Stomach (tissue), 9 donors: ENCODE measurements around the gene SLC35C1. TPM values are rescaled to one million over a fixed set of nuclear protein-coding genes. Genes with fewer than 3 reads are reported as not detected.

Experiments used
- DNase-seq, 2 donors: peaks; one replicate each; pipeline versions ENCODE4 v3.0.0 to v3.0.0-alpha.2; 2013 to 2019
- H3K27ac ChIP-seq, 5 donors: fragments of 200-600 bp in 4 of 5; sonication (generic) in 4 of 5; one replicate each; pipeline ENCODE4 v1.5.1; 2013 to 2019; ENCODE audit warnings: mild to moderate bottlenecking in 1 of 5, moderate library complexity in 1 of 5
- H3K27me3 ChIP-seq, 3 donors: fragments of 200-600 bp; sonication (generic); one replicate each; pipeline ENCODE4 v1.5.1; 2017 to 2019; ENCODE audit warnings: mixed run types in 1 of 3
- H3K36me3 ChIP-seq, 4 donors: fragments of 200-600 bp; sonication (generic); 1 replicate in 3 of 4; 2 replicates in 1 of 4; pipeline ENCODE4 v1.5.1; 2016 to 2019
- H3K4me1 ChIP-seq, 4 donors: fragments of 200-600 bp; sonication (generic); one replicate each; pipeline ENCODE4 v1.5.1; 2016 to 2019
- H3K4me3 ChIP-seq, 4 donors: fragments of 200-600 bp; sonication (generic) in 3 of 4; one replicate each; pipeline ENCODE4 v1.5.1; 2016 to 2019; ENCODE audit warnings: mild to moderate bottlenecking in 1 of 4
- H3K9me3 ChIP-seq, 4 donors: fragments of 200-600 bp; sonication (generic); one replicate each; pipeline ENCODE4 v1.5.1; 2016 to 2019
- CTCF ChIP-seq, 7 experiments: fragments of 450-650 bp in 4 of 7; fragments of 200-600 bp in 3 of 7; sonication (generic) in 3 of 7; IDR thresholded peaks; one replicate each; pipeline ENCODE4 v1.5.1; 2016 to 2019; ENCODE audit warnings: antibody characterized with exemption in 7 of 7, control low read depth in 2 of 7, mild to moderate bottlenecking in 1 of 7
- EP300 ChIP-seq: sonication (generic); formaldehyde crosslinking; IDR thresholded peaks from one replicate; pipeline ENCODE4 v1.6.1; 2017; ENCODE audit warnings: antibody characterized with exemption
- POLR2A ChIP-seq, 4 donors: fragments of 450-650 bp; IDR thresholded peaks; one replicate each; pipeline ENCODE4 v1.6.1; 2016; ENCODE audit warnings: antibody characterized with exemption in 4 of 4, control low read depth in 2 of 4, mild to moderate bottlenecking in 1 of 4, moderate library complexity in 1 of 4
- POLR2AphosphoS5 ChIP-seq, 3 donors: sonication (generic); formaldehyde crosslinking; IDR thresholded peaks; one replicate each; pipeline ENCODE4 v1.6.1; 2016; ENCODE audit warnings: antibody characterized with exemption in 3 of 3
- WGBS, 5 donors: extraction: QIAGEN DNeasy Blood & Tissue Kit in 3 of 5; methylation state at CpG; one replicate each; pipeline versions ENCODE4 v1.1.5 to v1.1.7; 2013 to 2018; 5-methylcytosine and 5-hydroxymethylcytosine counted together
- intact Hi-C: fragments of 100-400 bp; cut with DNase I; formaldehyde crosslinking; loops from one replicate; pipeline ENCODE4 v1.15.1; 2023; ENCODE audit warnings: low total_unique reads
- polyA plus RNA-seq, 3 donors: library from polyadenylated mRNA; stranded (reverse); fragments of 200-250 nt; gene quantifications; one replicate each; pipeline ENCODE4 v1.2.3, GENCODE V29; 2013
- total RNA-seq, 5 donors: library from RNA; depleted of rRNA; stranded (reverse); fragments of >200 nt; gene quantifications; one replicate each; pipeline versions ENCODE4 v1.1.0 to v1.2.3, GENCODE V29; 2014 to 2016
- donor health status: healthy with polysubstance abuse.
- donor health status: Bipolar disorder and iron deficiency.
- donor health status: healthy.

Gene SLC35C1
- total and polyA plus RNA-seq, 8 donors = 7.6 to 21.4 (median 9.4) TPM

DNA sequence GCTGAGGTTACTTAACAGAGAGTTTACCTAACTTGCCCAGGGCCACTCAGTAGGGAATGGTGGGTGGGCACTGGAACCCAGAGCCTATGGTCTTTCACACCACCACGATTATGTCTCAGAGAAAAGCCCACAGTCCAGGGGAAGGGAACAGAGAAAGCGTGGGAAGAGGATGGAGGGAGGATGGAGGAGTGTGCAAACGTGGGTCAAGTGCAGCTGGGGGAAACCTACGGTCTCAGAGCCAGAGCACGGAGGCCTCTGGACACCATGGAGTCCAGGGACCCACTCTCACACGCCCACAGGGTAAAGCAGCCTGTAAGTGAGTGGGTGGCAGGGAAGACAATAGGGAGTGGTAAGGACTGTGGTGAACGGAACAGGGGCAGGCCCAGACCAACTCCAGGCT is 47.3 kb upstream of the SLC35C1 start:
- Histone ChIP-seq H3K4me3 (no peak overlapping the region), H3K27ac (no peak overlapping the region), H3K36me3 (no peaks in the 10 kb centered on the region), H3K27me3 (peaks cover 0 to 31% (median 4%) of the 10 kb centered on the region in 3 donors), H3K4me1 (peaks cover 0 to 23% (median 9%) of the 10 kb centered on the region in 4 donors), H3K9me3 (no peaks in the 10 kb centered on the region)
- peak in 1 of 2 donors; percentile 2 for DNase-seq
- intact Hi-C loops = no loop called here
- WGBS, 5 donors = 72 to 80% (median 77%) methylated on average over 7 of the region's 7 CpGs
- TF ChIP-seq POLR2A (IDR thresholded peaks at IDR 0.05) = no peak
- TF ChIP-seq EP300 = no peak
- TF ChIP-seq CTCF (IDR thresholded peaks at IDR 0.05) = no peak

- TF ChIP-seq EP300 (no peak), CTCF (IDR thresholded peaks at IDR 0.05) (no peak), POLR2AphosphoS5 (IDR thresholded peaks at IDR 0.05) (no peak), POLR2A (IDR thresholded peaks at IDR 0.05) (no peak)
- no peak overlapping the region for H3K4me3 ChIP-seq
- H3K4me1 ChIP-seq = no peaks in the 10 kb centered on the region
- no peaks in the 10 kb centered on the region for H3K9me3 ChIP-seq
- intact Hi-C loops = no loop called here
- no peak overlapping the region for H3K27ac ChIP-seq
- DNase-seq = peak in 1 of 2 donors; percentile 13
- no peaks in the 10 kb centered on the region for H3K36me3 ChIP-seq
- H3K27me3 ChIP-seq = peaks cover 0 to 5% (median 0%) of the 10 kb centered on the region in 3 donors
- 72 to 93% (median 90%) methylated on average over 6 of the region's 6 CpGs for WGBS, 5 donors
Observed at GRCh38 chr11:45761659-45762058, 43.3 kb upstream of the SLC35C1 start.

- no peaks in the 10 kb centered on the region for H3K36me3 ChIP-seq
- no peak overlapping the region for H3K4me3 ChIP-seq
- intact Hi-C loops = no loop called here
- peak in 1 of 2 donors; percentile 5 for DNase-seq
- 75 to 87% (median 80%) methylated on average over 8 of the region's 8 CpGs for WGBS, 5 donors
- TF ChIP-seq EP300 (no peak), POLR2A (IDR thresholded peaks at IDR 0.05) (no peak), POLR2AphosphoS5 (IDR thresholded peaks at IDR 0.05) (no peak), CTCF (IDR thresholded peaks at IDR 0.05) (no peak)
- H3K27me3 ChIP-seq = no peaks in the 10 kb centered on the region
- H3K4me1 ChIP-seq = no peaks in the 10 kb centered on the region
- H3K9me3 ChIP-seq = no peaks in the 10 kb centered on the region
- no peak overlapping the region for H3K27ac ChIP-seq
Observed at GRCh38 chr11:45765107-45765668, 39.8 kb upstream of the SLC35C1 start.

DNA sequence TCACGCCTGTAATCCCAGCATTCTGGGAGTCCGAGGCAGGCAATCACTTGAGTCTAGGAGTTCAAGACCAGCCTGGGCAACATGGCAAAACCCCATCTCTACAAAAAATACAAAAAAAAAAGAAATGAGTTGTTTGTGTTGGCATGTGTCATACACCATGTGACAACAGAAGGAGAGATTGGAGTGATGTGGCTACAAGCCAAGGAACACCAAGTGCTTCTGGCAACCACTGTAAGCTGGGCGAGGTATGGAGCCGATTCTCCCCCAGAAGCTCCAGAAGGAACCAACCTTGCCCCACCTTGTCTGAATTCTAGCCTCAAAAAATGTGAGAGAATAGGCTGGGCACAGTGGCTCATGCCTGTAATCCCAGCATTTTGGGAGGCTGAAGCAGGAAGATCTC is 39.1 kb upstream of the SLC35C1 start:
- Histone ChIP-seq H3K36me3 (no peaks in the 10 kb centered on the region), H3K4me3 (no peak overlapping the region), H3K9me3 (no peaks in the 10 kb centered on the region), H3K27ac (no peak overlapping the region), H3K4me1 (no peaks in the 10 kb centered on the region), H3K27me3 (no peaks in the 10 kb centered on the region)
- peak in 1 of 2 donors; percentile 26 for DNase-seq
- intact Hi-C loops = no loop called here
- WGBS, 5 donors = 64 to 81% (median 71%) methylated on average over 4 of the region's 4 CpGs
- TF ChIP-seq EP300 = no peak
- TF ChIP-seq CTCF (IDR thresholded peaks at IDR 0.05) = no peak
- no peak for TF ChIP-seq POLR2A (IDR thresholded peaks at IDR 0.05)
